HUDEP-2 (cell line): ENCODE measurements around the gene NDUFAF8.

Experiments used
- DNase-seq, 76 experiments: peaks; one replicate each; lab custom pipeline; 2025; ENCODE audit not compliant: unreplicated experiment in 76 of 76; lab: John Stamatoyannopoulos, UW

Gene NDUFAF8

GRCh38 chr17:81200695-81201580, 38.2 kb upstream of the NDUFAF8 start:
- DNase-seq = peak in 73 of 76 experiments; percentile 9 to 88 (median 65)

- no peak for DNase-seq
Observed at GRCh38 chr17:81202318-81202717, 36.8 kb upstream of the NDUFAF8 start.

GRCh38 chr17:81203136-81203535, 36.0 kb upstream of the NDUFAF8 start:
- DNase-seq = no peak

GRCh38 chr17:81204578-81204977, 34.5 kb upstream of the NDUFAF8 start:
- no peak for DNase-seq

- DNase-seq = no peak
Observed at GRCh38 chr17:81206166-81206565, 33.0 kb upstream of the NDUFAF8 start.

GRCh38 chr17:81206657-81207056, 32.5 kb upstream of the NDUFAF8 start:
- DNase-seq = no peak

- peak in 22 of 76 experiments; percentile 3 to 32 (median 13) for DNase-seq
Observed at GRCh38 chr17:81207610-81208581, 31.2 kb upstream of the NDUFAF8 start.

GRCh38 chr17:81208651-81209050, 30.5 kb upstream of the NDUFAF8 start:
- no peak for DNase-seq

- DNase-seq = no peak
Observed at GRCh38 chr17:81209141-81209540, 30.0 kb upstream of the NDUFAF8 start.

GRCh38 chr17:81210466-81210865, 28.7 kb upstream of the NDUFAF8 start:
- no peak for DNase-seq

- peak in 1 of 76 experiments; percentile 2 for DNase-seq
Observed at GRCh38 chr17:81210868-81211267, 28.2 kb upstream of the NDUFAF8 start.

- DNase-seq = no peak
Observed at GRCh38 chr17:81212365-81212764, 26.8 kb upstream of the NDUFAF8 start.

GRCh38 chr17:81213978-81214377, 25.1 kb upstream of the NDUFAF8 start:
- no peak for DNase-seq

GRCh38 chr17:81217491-81217890, 21.6 kb upstream of the NDUFAF8 start:
- DNase-seq = no peak

- no peak for DNase-seq
Observed at GRCh38 chr17:81218459-81218858, 20.7 kb upstream of the NDUFAF8 start.

- no peak for DNase-seq
Observed at GRCh38 chr17:81218991-81219390, 20.1 kb upstream of the NDUFAF8 start.

- no peak for DNase-seq
Observed at GRCh38 chr17:81219476-81220180, 19.5 kb upstream of the NDUFAF8 start.

GRCh38 chr17:81221371-81221841, 17.7 kb upstream of the NDUFAF8 start:
- no peak for DNase-seq

- no peak for DNase-seq
Observed at GRCh38 chr17:81221842-81222619, 17.1 kb upstream of the NDUFAF8 start.

- no peak for DNase-seq
Observed at GRCh38 chr17:81222620-81222905, 16.6 kb upstream of the NDUFAF8 start.
